HepG2 (cell line): ENCODE data around the gene RBM43. TPM values are rescaled to one million over a fixed set of nuclear protein-coding genes. Genes with fewer than 3 reads are reported as not detected.

Source experiments
- ATAC-seq: fragments of 200-7000 bp; cut with Tn5 transposase; 3 replicates; pipeline ENCODE4 v1.9.1; 2020; ENCODE audit warnings: mild to moderate bottlenecking, moderate library complexity
- BruUV-seq: library from RNA; stranded (reverse); fragments of 400-500 nt; replicated peaks from 2 replicates; lab custom pipeline; 2021; lab: Mats Ljungman, UMichigan
- CTCF ChIA-PET: fragments of 300-600 bp; formaldehyde crosslinking; extraction: SDS; loops from one replicate; lab custom pipeline; 2021; ENCODE audit warnings: low total read pairs, inconsistent platforms, low intra/inter-chr PET ratio; lab: Yijun Ruan, JAX
- POLR2A ChIA-PET: fragments of 350-600 bp; sonication (Branson Sonifier 250); formaldehyde crosslinking; loops from one replicate; lab custom pipeline; 2020; ENCODE audit warnings: antibody characterized with exemption, inconsistent platforms; lab: Yijun Ruan, JAX
- DNase-seq: peaks from one replicate; pipeline ENCODE4 v3.0.0-alpha.2; 2015; ENCODE audit warnings: low spot score
- FAIRE-seq: peaks from 3 replicates; lab custom pipeline; 2011; peaks lifted over from hg19 to GRCh38; lab: Jason Lieb, UNC
- H2AFZ ChIP-seq: one replicate; pipeline ENCODE4 v1.6.1; 2011; ENCODE audit warnings: low read length, inconsistent platforms
- H3K27ac ChIP-seq: fragments of 300-600 bp; 3 replicates; pipeline ENCODE4 v1.8.0; 2011; ENCODE audit warnings: mixed run types, mild to moderate bottlenecking, mixed read lengths, low read length, inconsistent platforms; ENCODE audit not compliant: insufficient read depth; ENCODE audit errors: extremely low read length
- H3K27me3 ChIP-seq, 2 experiments: fragments of 200-600 bp in 1 of 2; 2 replicates in 1 of 2; 3 replicates in 1 of 2; pipeline versions ENCODE4 v1.6.0 to v1.8.0; 2011; ENCODE audit warnings: low read length in 2 of 2, mild to moderate bottlenecking in 2 of 2, moderate library complexity in 2 of 2, inconsistent platforms in 1 of 2; ENCODE audit not compliant: insufficient read depth in 2 of 2, control insufficient read depth in 1 of 2
- H3K36me3 ChIP-seq, 2 experiments: fragments of 200-600 bp in 1 of 2; replicated peaks in 1 of 2; 2 replicates in 1 of 2; 3 replicates in 1 of 2; pipeline versions ENCODE4 v1.5.1 to v1.8.0; 2011; ENCODE audit warnings: low read length in 2 of 2, inconsistent platforms in 1 of 2; ENCODE audit not compliant: insufficient read depth in 2 of 2, control insufficient read depth in 1 of 2
- H3K4me1 ChIP-seq: 2 replicates; pipeline ENCODE4 v1.5.1; 2012; ENCODE audit warnings: low read length, inconsistent platforms; ENCODE audit not compliant: insufficient read depth
- H3K4me2 ChIP-seq: 2 replicates; pipeline ENCODE4 v1.6.0; 2011; ENCODE audit warnings: low read depth, low read length, inconsistent platforms
- H3K4me3 ChIP-seq, 3 experiments: fragments of 200-600 bp in 1 of 3; sonication (generic), shearing (Covaris generic) in 1 of 3; replicated peaks in 1 of 3; 2 replicates each; pipeline ENCODE4 v1.5.1; 2011 to 2016; ENCODE audit warnings: low read length in 3 of 3, inconsistent platforms in 2 of 3, low read depth in 2 of 3, mild to moderate bottlenecking in 2 of 3, control low read depth in 1 of 3, mixed read lengths in 1 of 3; ENCODE audit not compliant: insufficient read depth in 1 of 3
- H3K79me2 ChIP-seq: one replicate; pipeline ENCODE4 v1.6.1; 2011; ENCODE audit warnings: low read length, inconsistent platforms; ENCODE audit not compliant: insufficient read depth
- H3K9ac ChIP-seq: 2 replicates; pipeline ENCODE4 v1.6.0; 2011; ENCODE audit warnings: mild to moderate bottlenecking, low read depth, low read length, inconsistent platforms; ENCODE audit not compliant: insufficient read depth
- H3K9me3 ChIP-seq: 2 replicates; pipeline ENCODE4 v1.5.1; 2012; ENCODE audit warnings: mild to moderate bottlenecking, low read length
- H4K20me1 ChIP-seq: 2 replicates; pipeline ENCODE4 v1.6.0; 2011; ENCODE audit warnings: inconsistent platforms, mild to moderate bottlenecking, low read length, moderate library complexity; ENCODE audit not compliant: insufficient read depth
- HNRNPK ChIP-seq: fragments of 200-400 bp; formaldehyde crosslinking; IDR thresholded peaks from 2 replicates; pipeline ENCODE4 v1.6.1; 2018; ENCODE audit warnings: low read length, low read depth, moderate library complexity, mild to moderate bottlenecking; ENCODE audit not compliant: poor library complexity, severe bottlenecking
- MBD4 ChIP-seq: IDR thresholded peaks from 2 replicates; pipeline ENCODE4 v1.6.1; 2012; ENCODE audit warnings: low read length, inconsistent platforms, borderline replicate concordance
- PCBP2 ChIP-seq: fragments of 200-400 bp; formaldehyde crosslinking; optimal IDR thresholded peaks from 2 replicates; pipeline ENCODE3; 2018; ENCODE audit warnings: low read length, low read depth; ENCODE audit not compliant: poor library complexity, severe bottlenecking
- ZBTB8A ChIP-seq: sonication (generic); formaldehyde crosslinking; IDR thresholded peaks from 2 replicates; pipeline ENCODE4 v1.4.0; 2020; ENCODE audit warnings: mild to moderate bottlenecking, low read depth, missing genetic modification reagents, borderline replicate concordance
- ZNF282 ChIP-seq: fragments of 450-650 bp; IDR thresholded peaks from 2 replicates; pipeline ENCODE4 v1.6.1; 2018; ENCODE audit not compliant: partially characterized antibody
- ZNF790 ChIP-seq: sonication (generic); formaldehyde crosslinking; IDR thresholded peaks from 2 replicates; pipeline ENCODE4 v1.8.0; 2022; ENCODE audit warnings: missing genetic modification reagents, mild to moderate bottlenecking, borderline replicate concordance
- in situ Hi-C: cut with HindIII; loops from 2 replicates; pipeline ENCODE4 v1.10.0; 2017; ENCODE audit warnings: low pct_unique_long_range_greater_than_20kb; ENCODE audit not compliant: extremely low pct_ligation_motif_present
- intact Hi-C: fragments of 100-400 bp; cut with micrococcal nuclease; formaldehyde crosslinking; loops from one replicate; pipeline ENCODE4 v1.10.0; 2022; ENCODE audit not compliant: unreplicated experiment
- polyA plus RNA-seq, 8 experiments: library from polyadenylated mRNA; depleted of rRNA in 3 of 8; stranded (reverse) in 7 of 8; unstranded in 1 of 8; fragments of >200 nt; fragmentation: Illumina TruSeq in 4 of 8; extraction: Trizol in 4 of 8; gene quantifications; 2 replicates each; pipeline versions ENCODE4 v1.2.1 to v1.2.3, GENCODE V29; 2011 to 2016; ENCODE audit warnings: low read depth in 4 of 8, missing spikeins in 1 of 8, mixed read lengths in 1 of 8; ENCODE audit not compliant: insufficient read depth in 1 of 8
- total RNA-seq, 5 experiments: library from RNA; depleted of rRNA; stranded (reverse); fragments of >200 nt; fragmentation: Illumina TruSeq; extraction: Trizol; gene quantifications; 2 replicates each; pipeline ENCODE4 v1.2.3, GENCODE V29; 2016; ENCODE audit warnings: low read depth in 1 of 5
- TF ChIP-seq, protein P1 (sequence below): sonication (generic); formaldehyde crosslinking; IDR thresholded peaks from 2 replicates; pipeline ENCODE4 v1.4.0; 2020; ENCODE audit warnings: missing genetic modification reagents
- TF ChIP-seq, protein P2 (sequence below), 2 experiments: sonication (generic) in 1 of 2; formaldehyde crosslinking in 1 of 2; IDR thresholded peaks; 2 replicates each; pipeline versions ENCODE4 v1.6.1 to v1.9.0; 2014 to 2022; ENCODE audit warnings: antibody characterized with exemption in 1 of 2, borderline replicate concordance in 1 of 2, inconsistent platforms in 1 of 2, low read depth in 1 of 2, missing genetic modification reagents in 1 of 2

The RBM43 gene
- total and polyA plus RNA-seq, 2 of the 13 experiments (the other 11 are each of a cell fraction or from before 2014, with no cell fraction given) = 0.31 to 0.70 TPM

DNA sequence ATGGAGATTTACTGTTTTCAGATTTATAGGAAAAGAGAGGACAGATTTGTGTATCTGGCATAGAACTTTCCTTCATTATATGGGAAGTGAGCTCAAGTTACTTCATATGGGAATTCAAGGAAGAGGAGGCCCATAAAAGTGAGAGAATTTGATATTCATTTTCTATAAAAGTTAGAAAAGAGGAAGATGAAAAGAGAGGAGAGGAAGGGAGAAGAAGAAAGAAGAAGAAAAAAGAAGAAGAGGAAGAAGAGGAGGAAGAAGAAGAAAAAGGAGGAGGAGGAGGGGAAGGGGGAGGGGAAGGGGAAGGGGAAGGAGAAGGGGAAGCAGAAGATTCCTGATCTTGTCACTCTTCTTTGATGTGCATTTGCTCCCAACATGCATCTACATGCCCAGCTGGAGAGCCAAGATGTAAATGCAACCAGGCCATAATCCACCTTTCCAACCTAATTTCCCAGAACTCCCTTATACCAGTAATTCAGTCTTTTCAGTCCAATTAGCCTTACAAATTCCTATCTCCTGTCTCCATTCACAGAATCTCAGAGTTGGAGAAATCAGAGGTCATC is 43.5 kb upstream of the RBM43 start:
- CTCF ChIA-PET = no interaction called here
- Histone ChIP-seq H4K20me1 (no peaks in the 10 kb centered on the region), H3K4me1 (no peaks in the 10 kb centered on the region), H2AFZ (no peak overlapping the region), H3K9ac (no peak overlapping the region), H3K27ac (no peak overlapping the region), H3K36me3 (no peaks in the 10 kb centered on the region), H3K4me2 (no peak overlapping the region), H3K79me2 (no peaks in the 10 kb centered on the region), H3K27me3 (peaks cover 0 to 2% of the 10 kb centered on the region in 2 experiments; a peak in 1 of 5 replicates), H3K4me3 (no peak overlapping the region), H3K9me3 (no peaks in the 10 kb centered on the region)
- BruUV-seq = no TSS peak
- ATAC-seq (no peak), DNase-seq (no peak), FAIRE-seq (no peak)
- POLR2A ChIA-PET = no interaction called here
- in situ Hi-C loops = no loop called here
- TF ChIP-seq, protein P1, sequence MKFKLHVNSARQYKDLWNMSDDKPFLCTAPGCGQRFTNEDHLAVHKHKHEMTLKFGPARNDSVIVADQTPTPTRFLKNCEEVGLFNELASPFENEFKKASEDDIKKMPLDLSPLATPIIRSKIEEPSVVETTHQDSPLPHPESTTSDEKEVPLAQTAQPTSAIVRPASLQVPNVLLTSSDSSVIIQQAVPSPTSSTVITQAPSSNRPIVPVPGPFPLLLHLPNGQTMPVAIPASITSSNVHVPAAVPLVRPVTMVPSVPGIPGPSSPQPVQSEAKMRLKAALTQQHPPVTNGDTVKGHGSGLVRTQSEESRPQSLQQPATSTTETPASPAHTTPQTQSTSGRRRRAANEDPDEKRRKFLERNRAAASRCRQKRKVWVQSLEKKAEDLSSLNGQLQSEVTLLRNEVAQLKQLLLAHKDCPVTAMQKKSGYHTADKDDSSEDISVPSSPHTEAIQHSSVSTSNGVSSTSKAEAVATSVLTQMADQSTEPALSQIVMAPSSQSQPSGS (CRISPR knock-in tag) = no peak
- TF ChIP-seq ZNF790 (CRISPR knock-in tag) = no peak
- no peak for TF ChIP-seq ZNF282
- TF ChIP-seq, protein P2, sequence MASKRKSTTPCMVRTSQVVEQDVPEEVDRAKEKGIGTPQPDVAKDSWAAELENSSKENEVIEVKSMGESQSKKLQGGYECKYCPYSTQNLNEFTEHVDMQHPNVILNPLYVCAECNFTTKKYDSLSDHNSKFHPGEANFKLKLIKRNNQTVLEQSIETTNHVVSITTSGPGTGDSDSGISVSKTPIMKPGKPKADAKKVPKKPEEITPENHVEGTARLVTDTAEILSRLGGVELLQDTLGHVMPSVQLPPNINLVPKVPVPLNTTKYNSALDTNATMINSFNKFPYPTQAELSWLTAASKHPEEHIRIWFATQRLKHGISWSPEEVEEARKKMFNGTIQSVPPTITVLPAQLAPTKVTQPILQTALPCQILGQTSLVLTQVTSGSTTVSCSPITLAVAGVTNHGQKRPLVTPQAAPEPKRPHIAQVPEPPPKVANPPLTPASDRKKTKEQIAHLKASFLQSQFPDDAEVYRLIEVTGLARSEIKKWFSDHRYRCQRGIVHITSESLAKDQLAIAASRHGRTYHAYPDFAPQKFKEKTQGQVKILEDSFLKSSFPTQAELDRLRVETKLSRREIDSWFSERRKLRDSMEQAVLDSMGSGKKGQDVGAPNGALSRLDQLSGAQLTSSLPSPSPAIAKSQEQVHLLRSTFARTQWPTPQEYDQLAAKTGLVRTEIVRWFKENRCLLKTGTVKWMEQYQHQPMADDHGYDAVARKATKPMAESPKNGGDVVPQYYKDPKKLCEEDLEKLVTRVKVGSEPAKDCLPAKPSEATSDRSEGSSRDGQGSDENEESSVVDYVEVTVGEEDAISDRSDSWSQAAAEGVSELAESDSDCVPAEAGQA (IDR thresholded peaks at IDR 0.05; ENCODE audit: low read depth) = no peak
- TF ChIP-seq, protein P2 (CRISPR knock-in tag; IDR thresholded peaks at IDR 0.05; ENCODE audit: borderline replicate concordance) = no peak
- no peak for TF ChIP-seq ZBTB8A
- peak; percentile 89 for TF ChIP-seq HNRNPK
- TF ChIP-seq PCBP2 = peak; percentile 35
- TF ChIP-seq MBD4 = no peak
- intact Hi-C loops = no loop called here
